Suprapubic skin (tissue), 4 donors: ENCODE data around the gene TBC1D24. TPM values are rescaled to one million over a fixed set of nuclear protein-coding genes. Genes with fewer than 3 reads are reported as not detected.

Experiments
- DNase-seq, 2 donors: peaks; one replicate each; pipeline ENCODE4 v3.0.0-alpha.2; 2019; ENCODE audit warnings: low spot score in 2 of 2
- H3K27ac ChIP-seq: fragments of 200-600 bp; sonication (generic); one replicate; pipeline ENCODE4 v1.5.1; 2019
- H3K27me3 ChIP-seq: fragments of 200-600 bp; sonication (generic); one replicate; pipeline ENCODE4 v1.5.1; 2019
- H3K36me3 ChIP-seq: fragments of 200-600 bp; sonication (generic); one replicate; pipeline ENCODE4 v1.5.1; 2019
- H3K4me1 ChIP-seq: fragments of 200-600 bp; sonication (generic); one replicate; pipeline ENCODE4 v1.5.1; 2019
- H3K4me3 ChIP-seq: fragments of 200-600 bp; sonication (generic); one replicate; pipeline ENCODE4 v1.5.1; 2019; ENCODE audit warnings: mild to moderate bottlenecking
- H3K9me3 ChIP-seq: fragments of 200-600 bp; sonication (generic); one replicate; pipeline ENCODE4 v1.5.1; 2019
- CTCF ChIP-seq, 2 donors: fragments of 200-600 bp in 1 of 2; fragments of 450-650 bp in 1 of 2; sonication (generic) in 1 of 2; IDR thresholded peaks; one replicate each; pipeline ENCODE4 v1.5.1; 2016 to 2019; ENCODE audit warnings: antibody characterized with exemption in 2 of 2, mild to moderate bottlenecking in 1 of 2, moderate library complexity in 1 of 2
- EP300 ChIP-seq: sonication (generic); formaldehyde crosslinking; IDR thresholded peaks from one replicate; pipeline ENCODE4 v1.6.1; 2017; ENCODE audit warnings: antibody characterized with exemption
- POLR2A ChIP-seq, 2 donors: fragments of 450-650 bp; IDR thresholded peaks; one replicate each; pipeline ENCODE4 v1.6.1; 2017; ENCODE audit warnings: antibody characterized with exemption in 2 of 2, mild to moderate bottlenecking in 2 of 2, moderate library complexity in 2 of 2
- POLR2AphosphoS5 ChIP-seq, 3 donors: sonication (generic); formaldehyde crosslinking; IDR thresholded peaks; one replicate each; pipeline ENCODE4 v1.6.1; 2017; ENCODE audit warnings: antibody characterized with exemption in 3 of 3
- WGBS: methylation state at CpG from one replicate; pipeline ENCODE4 v1.1.5; 2018; 5-methylcytosine and 5-hydroxymethylcytosine counted together
- total RNA-seq, 4 donors: library from RNA; depleted of rRNA; stranded (reverse); fragments of >200 nt; gene quantifications; one replicate each; pipeline ENCODE4 v1.1.0, GENCODE V29; 2016

Gene TBC1D24
- total RNA-seq, 4 donors from 2014 or later, result 10.8 to 23.6 (median 16.5) TPM

GRCh38 chr16:2500918-2501750 lies 26.2 kb downstream of the TBC1D24 start:
- DNase-seq, result no peak
- Histone ChIP-seq H3K9me3 (no peaks in the 10 kb centered on the region), H3K4me1 (peaks cover 68% of the 10 kb centered on the region), H3K27ac (no peak overlapping the region), H3K4me3 (peak overlapping the region; percentile 12), H3K36me3 (peaks cover 5% of the 10 kb centered on the region), H3K27me3 (no peaks in the 10 kb centered on the region)
- WGBS, result 43% methylated on average over 8 of the region's 23 CpGs
- TF ChIP-seq CTCF (IDR thresholded peaks at IDR 0.05) (peak; percentile 97 to 98), POLR2A (IDR thresholded peaks at IDR 0.05) (no peak), EP300 (no peak), POLR2AphosphoS5 (IDR thresholded peaks at IDR 0.05) (no peak)

GRCh38 chr16:2501946-2502895 lies 27.3 kb downstream of the TBC1D24 start:
- no peaks in the 10 kb centered on the region for H3K9me3 ChIP-seq
- peaks cover 58% of the 10 kb centered on the region for H3K4me1 ChIP-seq
- no peak overlapping the region for H3K27ac ChIP-seq
- no peaks in the 10 kb centered on the region for H3K36me3 ChIP-seq
- 78% methylated on average over 6 of the region's 18 CpGs for WGBS
- no peak for TF ChIP-seq POLR2AphosphoS5 (IDR thresholded peaks at IDR 0.05)
- TF ChIP-seq POLR2A (IDR thresholded peaks at IDR 0.05), result no peak
- no peak for TF ChIP-seq CTCF (IDR thresholded peaks at IDR 0.05)
- TF ChIP-seq EP300, result no peak
- no peaks in the 10 kb centered on the region for H3K27me3 ChIP-seq
- no peak for DNase-seq
- H3K4me3 ChIP-seq, result no peak overlapping the region

GRCh38 chr16:2505695-2506094 lies 30.8 kb downstream of the TBC1D24 start:
- WGBS, result 91% methylated on average over 14 of the region's 14 CpGs
- no peak for DNase-seq

GRCh38 chr16:2507052-2507659 lies 32.2 kb downstream of the TBC1D24 start:
- Histone ChIP-seq H3K36me3 (no peaks in the 10 kb centered on the region), H3K9me3 (no peaks in the 10 kb centered on the region), H3K4me3 (no peak overlapping the region), H3K4me1 (peaks cover 19% of the 10 kb centered on the region), H3K27me3 (no peaks in the 10 kb centered on the region), H3K27ac (peak overlapping the region; percentile 71)
- WGBS, result 65% methylated on average over 13 of the region's 14 CpGs
- TF ChIP-seq CTCF (IDR thresholded peaks at IDR 0.05) (no peak), POLR2AphosphoS5 (IDR thresholded peaks at IDR 0.05) (no peak), POLR2A (IDR thresholded peaks at IDR 0.05) (no peak), EP300 (no peak)
- no peak for DNase-seq

More at GRCh38 chr16:2505695-2506094, 30.8 kb downstream of the TBC1D24 start:
- no peak overlapping the region for H3K27ac ChIP-seq
- no peak overlapping the region for H3K4me3 ChIP-seq
- TF ChIP-seq POLR2AphosphoS5 (IDR thresholded peaks at IDR 0.05), result no peak
- no peak for TF ChIP-seq CTCF (IDR thresholded peaks at IDR 0.05)
- no peak for TF ChIP-seq POLR2A (IDR thresholded peaks at IDR 0.05)
- no peak for TF ChIP-seq EP300
- H3K36me3 ChIP-seq, result no peaks in the 10 kb centered on the region
- H3K4me1 ChIP-seq, result peaks cover 23% of the 10 kb centered on the region
- no peaks in the 10 kb centered on the region for H3K9me3 ChIP-seq
- H3K27me3 ChIP-seq, result no peaks in the 10 kb centered on the region
